CD4-positive, alpha-beta memory T cell (primary cell): ENCODE data around the gene LIFR. TPM values are rescaled to one million over a fixed set of nuclear protein-coding genes. Genes with fewer than 3 reads are reported as not detected.

ENCODE experiments used
- CTCF ChIA-PET: fragments of 350-600 bp; sonication (Branson Sonifier 250); formaldehyde crosslinking; loops from one replicate; lab custom pipeline; 2021; ENCODE audit warnings: inconsistent platforms; ENCODE audit not compliant: partially characterized antibody; lab: Charles Lee
- POLR2A ChIA-PET: fragments of 350-600 bp; sonication (Branson Sonifier 250); formaldehyde crosslinking; loops from one replicate; lab custom pipeline; 2021; ENCODE audit not compliant: partially characterized antibody; lab: Charles Lee
- DNase-seq, 5 donors: peaks; one replicate each; pipeline versions ENCODE4 v3.0.0 to v3.0.0-alpha.2; 2020 to 2022; ENCODE audit warnings: mixed read lengths in 1 of 5
- H3K27ac ChIP-seq: one replicate; pipeline ENCODE4 v1.7.0; 2013; ENCODE audit warnings: low read depth, low read length
- H3K27me3 ChIP-seq: 2 replicates; pipeline ENCODE4 v1.7.0; 2013; ENCODE audit warnings: mild to moderate bottlenecking, low read length, moderate library complexity; ENCODE audit not compliant: insufficient read depth
- H3K36me3 ChIP-seq: 2 replicates; pipeline ENCODE4 v1.7.0; 2013; ENCODE audit warnings: mild to moderate bottlenecking, low read length, moderate library complexity; ENCODE audit not compliant: insufficient read depth
- H3K4me1 ChIP-seq: 2 replicates; pipeline ENCODE4 v1.7.0; 2013; ENCODE audit warnings: mild to moderate bottlenecking, low read length, moderate library complexity; ENCODE audit not compliant: insufficient read depth
- H3K4me3 ChIP-seq, 2 donors: one replicate each; pipeline ENCODE4 v1.7.0; 2013; ENCODE audit warnings: low read length in 2 of 2, mild to moderate bottlenecking in 1 of 2
- H3K9me3 ChIP-seq, 2 donors: one replicate each; pipeline ENCODE4 v1.7.0; 2013; ENCODE audit warnings: low read length in 2 of 2, control low read depth in 1 of 2; ENCODE audit not compliant: control insufficient read depth in 1 of 2
- H3K27ac Mint-ChIP-seq, 7 donors: one replicate each; pipeline ENCODE4 v1.8.0; 2020 to 2021; ENCODE audit warnings: mixed read lengths in 7 of 7, mild to moderate bottlenecking in 6 of 7, inconsistent platforms in 3 of 7, moderate library complexity in 3 of 7
- H3K27me3 Mint-ChIP-seq, 2 donors: one replicate each; pipeline ENCODE4 v1.8.0; 2020 to 2021; ENCODE audit warnings: mixed read lengths in 2 of 2
- H3K36me3 Mint-ChIP-seq, 2 donors: one replicate each; pipeline ENCODE4 v1.8.0; 2020 to 2021; ENCODE audit warnings: mixed read lengths in 2 of 2, inconsistent platforms in 1 of 2, mild to moderate bottlenecking in 1 of 2
- H3K4me1 Mint-ChIP-seq, 4 donors: one replicate each; pipeline ENCODE4 v1.8.0; 2020 to 2021; ENCODE audit warnings: mixed read lengths in 4 of 4, mild to moderate bottlenecking in 1 of 4
- H3K4me3 Mint-ChIP-seq, 8 donors: one replicate each; pipeline ENCODE4 v1.8.0; 2020 to 2021; ENCODE audit warnings: mixed read lengths in 8 of 8, mild to moderate bottlenecking in 7 of 8, moderate library complexity in 6 of 8, inconsistent platforms in 3 of 8
- H3K9me3 Mint-ChIP-seq, 8 donors: one replicate each; pipeline ENCODE4 v1.8.0; 2020 to 2021; ENCODE audit warnings: mixed read lengths in 8 of 8, mild to moderate bottlenecking in 5 of 8, inconsistent platforms in 3 of 8, moderate library complexity in 1 of 8
- intact Hi-C: fragments of 100-400 bp; cut with micrococcal nuclease; formaldehyde crosslinking; loops from one replicate; pipeline ENCODE4 v1.15.1; 2023
- polyA plus RNA-seq, 2 donors: library from polyadenylated mRNA; unstranded; fragments of 300-500 nt; fragmentation: Illumina TruSeq; gene quantifications; one replicate each; pipeline ENCODE4 v1.2.3, GENCODE V29; 2021
- total RNA-seq, 2 experiments: library from RNA; stranded (reverse); gene quantifications; one replicate each; pipeline ENCODE4 v1.2.3, GENCODE V29; 2021

LIFR gene
- total and polyA plus RNA-seq, 4 experiments from 2014 or later = 0.23 to 0.42 TPM; not detected in 2

- Histone ChIP-seq H3K4me3 (no peak overlapping the region), H3K4me1 (no peaks in the 10 kb centered on the region), H3K27me3 (peaks cover 4% of the 10 kb centered on the region), H3K36me3 (no peaks in the 10 kb centered on the region), H3K9me3 (no peaks in the 10 kb centered on the region), H3K27ac (no peak overlapping the region)
- H3K27me3 Mint-ChIP-seq = peaks cover 10 to 15% of the 10 kb centered on the region in 2 donors
- intact Hi-C loops = no loop called here
- no peaks in the 10 kb centered on the region for H3K4me1 Mint-ChIP-seq
- ChIA-PET POLR2A (no interaction called here), CTCF (no interaction called here)
- no peaks in the 10 kb centered on the region for H3K9me3 Mint-ChIP-seq
- no peak overlapping the region for H3K4me3 Mint-ChIP-seq
- no peaks in the 10 kb centered on the region for H3K36me3 Mint-ChIP-seq
- H3K27ac Mint-ChIP-seq = no peak overlapping the region
- DNase-seq = no peak
Observed at GRCh38 chr5:38537505-38537904, 18.9 kb downstream of the LIFR start.

DNA sequence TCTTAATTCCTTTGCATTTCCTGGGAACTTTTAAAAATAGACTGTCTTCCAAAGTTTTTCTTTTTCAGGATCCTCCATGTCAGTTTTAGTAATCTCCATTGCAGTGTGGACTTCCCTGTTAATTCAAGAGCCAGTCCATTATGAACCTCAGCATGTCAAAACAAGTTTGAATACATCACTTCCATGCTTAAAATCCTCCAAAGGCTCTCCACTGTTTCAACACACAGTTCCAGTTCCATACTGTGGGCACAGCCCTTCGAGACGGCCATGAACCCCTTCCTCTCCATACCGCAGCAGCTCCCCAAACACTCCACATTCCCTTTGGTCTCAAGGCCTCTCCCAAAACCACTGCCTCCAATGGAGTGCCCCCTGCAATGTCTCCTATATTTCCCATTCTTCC, 19.5 kb downstream of the LIFR start:
- Mint-ChIP-seq H3K4me3 (no peak overlapping the region), H3K9me3 (no peaks in the 10 kb centered on the region), H3K36me3 (no peaks in the 10 kb centered on the region), H3K27me3 (peaks cover 10 to 15% of the 10 kb centered on the region in 2 donors), H3K4me1 (no peaks in the 10 kb centered on the region), H3K27ac (no peak overlapping the region)
- H3K9me3 ChIP-seq = no peaks in the 10 kb centered on the region
- H3K4me1 ChIP-seq = no peaks in the 10 kb centered on the region
- CTCF ChIA-PET = no interaction called here
- H3K27me3 ChIP-seq = peaks cover 4% of the 10 kb centered on the region
- no peak overlapping the region for H3K4me3 ChIP-seq
- POLR2A ChIA-PET = no interaction called here
- no peaks in the 10 kb centered on the region for H3K36me3 ChIP-seq
- DNase-seq = no peak
- no peak overlapping the region for H3K27ac ChIP-seq
- intact Hi-C loops = no loop called here

GRCh38 chr5:38535845-38536244, 20.6 kb downstream of the LIFR start:
- POLR2A ChIA-PET = no interaction called here

DNA sequence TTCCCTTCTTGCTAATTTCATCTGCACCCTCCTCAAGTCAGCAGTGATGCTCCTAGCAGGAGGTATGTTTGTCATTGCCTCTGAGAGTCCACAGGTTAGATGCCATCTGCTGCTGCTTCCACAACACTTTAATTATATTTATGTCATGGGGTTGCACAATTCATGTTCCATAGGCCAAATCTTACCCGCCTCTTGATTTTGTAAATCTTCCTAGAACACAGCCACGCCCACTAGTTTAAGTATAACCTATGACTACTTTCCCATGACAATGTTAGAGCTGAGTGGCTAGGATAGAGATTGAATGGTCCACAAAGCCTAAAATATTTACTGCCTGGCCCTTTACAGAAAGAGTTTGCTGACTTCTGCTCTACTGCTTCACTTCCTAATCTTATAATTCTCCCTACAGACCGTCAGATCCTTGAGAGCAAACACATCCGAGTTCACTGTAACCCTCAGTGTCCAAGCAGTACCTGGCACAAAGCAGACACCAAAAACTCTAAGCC, 21.1 kb downstream of the LIFR start:
- H3K4me3 Mint-ChIP-seq = no peak overlapping the region
- no peaks in the 10 kb centered on the region for H3K4me1 ChIP-seq
- H3K27me3 Mint-ChIP-seq = peaks cover 8 to 14% of the 10 kb centered on the region in 2 donors
- H3K36me3 Mint-ChIP-seq = no peaks in the 10 kb centered on the region
- DNase-seq = no peak
- no peak overlapping the region for H3K4me3 ChIP-seq
- H3K27ac Mint-ChIP-seq = no peak overlapping the region
- intact Hi-C loops = no loop called here
- H3K9me3 ChIP-seq = no peaks in the 10 kb centered on the region
- peaks cover 4% of the 10 kb centered on the region for H3K27me3 ChIP-seq
- ChIA-PET POLR2A (no interaction called here), CTCF (no interaction called here)
- peaks cover 0 to 4% (median 0%) of the 10 kb centered on the region in 8 donors for H3K9me3 Mint-ChIP-seq
- no peaks in the 10 kb centered on the region for H3K36me3 ChIP-seq
- H3K27ac ChIP-seq = no peak overlapping the region
- no peaks in the 10 kb centered on the region for H3K4me1 Mint-ChIP-seq

More at GRCh38 chr5:38535845-38536244, 20.6 kb downstream of the LIFR start:
- Mint-ChIP-seq H3K4me1 (no peaks in the 10 kb centered on the region), H3K27me3 (peaks cover 8 to 15% of the 10 kb centered on the region in 2 donors), H3K36me3 (no peaks in the 10 kb centered on the region), H3K9me3 (peaks cover 0 to 4% (median 0%) of the 10 kb centered on the region in 8 donors), H3K4me3 (no peak overlapping the region), H3K27ac (no peak overlapping the region)
- Histone ChIP-seq H3K4me1 (no peaks in the 10 kb centered on the region), H3K4me3 (no peak overlapping the region), H3K9me3 (no peaks in the 10 kb centered on the region), H3K27me3 (peaks cover 4% of the 10 kb centered on the region), H3K36me3 (no peaks in the 10 kb centered on the region), H3K27ac (no peak overlapping the region)
- CTCF ChIA-PET = no interaction called here
- no peak for DNase-seq
- intact Hi-C loops = no loop called here

- peaks cover 10 to 13% of the 10 kb centered on the region in 2 donors for H3K27me3 Mint-ChIP-seq
- Histone ChIP-seq H3K27me3 (no peaks in the 10 kb centered on the region), H3K4me1 (no peaks in the 10 kb centered on the region), H3K4me3 (no peak overlapping the region), H3K27ac (no peak overlapping the region), H3K9me3 (no peaks in the 10 kb centered on the region), H3K36me3 (no peaks in the 10 kb centered on the region)
- intact Hi-C loops = no loop called here
- no peaks in the 10 kb centered on the region for H3K4me1 Mint-ChIP-seq
- DNase-seq = no peak
- H3K9me3 Mint-ChIP-seq = peaks cover 0 to 4% (median 0%) of the 10 kb centered on the region in 8 donors
- no peak overlapping the region for H3K4me3 Mint-ChIP-seq
- ChIA-PET POLR2A (no interaction called here), CTCF (interaction anchor here (1.1 to 1.4 kb wide), 2 partner anchors 16 to 93 kb away, joined by 3 to 4 read pairs; no protein-coding TSS in a partner anchor)
- H3K27ac Mint-ChIP-seq = no peak overlapping the region
- no peaks in the 10 kb centered on the region for H3K36me3 Mint-ChIP-seq
Observed at GRCh38 chr5:38534156-38534453, 22.3 kb downstream of the LIFR start.

GRCh38 chr5:38533286-38534155, 22.9 kb downstream of the LIFR start:
- H3K27ac ChIP-seq = no peak overlapping the region
- ChIA-PET POLR2A (no interaction called here), CTCF (interaction anchor here (1.1 to 1.4 kb wide), 2 partner anchors 15 to 92 kb away, joined by 3 to 4 read pairs; no protein-coding TSS in a partner anchor)
- intact Hi-C loops = no loop called here
- H3K27me3 ChIP-seq = no peaks in the 10 kb centered on the region
- H3K4me1 ChIP-seq = no peaks in the 10 kb centered on the region
- no peaks in the 10 kb centered on the region for H3K9me3 ChIP-seq
- peaks cover 7 to 9% of the 10 kb centered on the region in 2 donors for H3K27me3 Mint-ChIP-seq
- H3K36me3 ChIP-seq = no peaks in the 10 kb centered on the region
- H3K4me3 ChIP-seq = no peak overlapping the region
- H3K27ac Mint-ChIP-seq = no peak overlapping the region
- no peaks in the 10 kb centered on the region for H3K36me3 Mint-ChIP-seq
- DNase-seq = no peak
- no peak overlapping the region for H3K4me3 Mint-ChIP-seq
- peaks cover 0 to 4% (median 0%) of the 10 kb centered on the region in 8 donors for H3K9me3 Mint-ChIP-seq
- no peaks in the 10 kb centered on the region for H3K4me1 Mint-ChIP-seq

- no peak overlapping the region for H3K27ac ChIP-seq
Observed at GRCh38 chr5:38532165-38532669, 24.2 kb downstream of the LIFR start.

More at GRCh38 chr5:38532165-38532669, 24.2 kb downstream of the LIFR start:
- Mint-ChIP-seq H3K27ac (no peak overlapping the region), H3K36me3 (no peaks in the 10 kb centered on the region), H3K4me1 (no peaks in the 10 kb centered on the region), H3K9me3 (peaks cover 0 to 4% (median 0%) of the 10 kb centered on the region in 8 donors), H3K27me3 (peaks cover 1 to 6% of the 10 kb centered on the region in 2 donors), H3K4me3 (no peak overlapping the region)
- Histone ChIP-seq H3K36me3 (no peaks in the 10 kb centered on the region), H3K27me3 (no peaks in the 10 kb centered on the region), H3K9me3 (no peaks in the 10 kb centered on the region), H3K4me3 (no peak overlapping the region), H3K4me1 (no peaks in the 10 kb centered on the region)
- ChIA-PET CTCF (no interaction called here), POLR2A (no interaction called here)
- intact Hi-C loops = no loop called here
- no peak for DNase-seq
